GM23248 (cell line): ENCODE data around the gene ADAM17.

Experiments used
- EZH2 ChIP-seq: fragments of 200-600 bp; sonication (generic); IDR thresholded peaks from 2 replicates; pipeline ENCODE4 v1.6.1; 2018; ENCODE audit warnings: antibody characterized with exemption, mild to moderate bottlenecking; ENCODE audit not compliant: insufficient read depth, poor library complexity, severe bottlenecking
- EZH2phosphoT487 ChIP-seq: fragments of 200-600 bp; sonication (generic); IDR thresholded peaks from 2 replicates; pipeline ENCODE4 v1.6.1; 2018; ENCODE audit warnings: antibody characterized with exemption, moderate library complexity, mild to moderate bottlenecking, low read depth; ENCODE audit not compliant: insufficient read depth

DNA sequence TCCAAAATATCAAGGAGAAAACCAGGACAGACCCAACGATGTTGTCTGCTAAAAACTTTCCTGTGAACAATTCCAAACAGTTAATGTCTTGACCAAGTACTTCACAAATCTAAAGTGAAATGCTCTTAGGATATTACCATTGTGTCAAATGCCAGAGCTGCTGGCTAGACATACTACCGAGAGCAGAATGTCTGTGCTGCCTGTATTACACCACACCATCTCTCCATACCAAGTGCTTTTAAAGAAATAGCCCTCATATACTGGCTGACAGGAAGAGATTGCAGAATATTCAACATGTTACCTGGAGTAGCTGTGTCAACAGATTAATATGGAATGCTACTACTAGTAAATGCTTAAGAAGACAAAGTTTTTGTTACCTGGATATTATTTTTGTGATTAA is 62.7 kb downstream of the ADAM17 start:
- TF ChIP-seq EZH2 (no peak), EZH2phosphoT487 (no peak)
